K562 (cell line): Measurements from ENCODE around the gene BAG1. TPM values are rescaled to one million over a fixed set of nuclear protein-coding genes. Genes with fewer than 3 reads are reported as not detected.

Experiments used
- ATAC-seq: fragments of 200-7000 bp; cut with Tn5 transposase; 3 replicates; pipeline ENCODE4 v1.9.1; 2020; ENCODE audit warnings: moderate library complexity
- BruUV-seq: library from RNA; stranded (reverse); fragments of 400-500 nt; replicated peaks from 2 replicates; lab custom pipeline; 2021; lab: Mats Ljungman, UMichigan
- CTCF ChIA-PET: fragments of 300-600 bp; formaldehyde crosslinking; extraction: SDS; loops from one replicate; lab custom pipeline; 2021; ENCODE audit warnings: low intra/inter-chr PET ratio; lab: Yijun Ruan, JAX
- POLR2A ChIA-PET: fragments of 300-600, 350-650 bp; sonication (Branson Sonifier 250); formaldehyde crosslinking; extraction: SDS; loops from one replicate; lab custom pipeline; 2021; ENCODE audit warnings: antibody characterized with exemption, inconsistent platforms; lab: Yijun Ruan, JAX
- DNase-seq, 4 experiments: peaks; one replicate each; pipeline versions ENCODE4 v3.0.0 to v3.0.0-alpha.2; 2011 to 2018; ENCODE audit warnings: low spot score in 3 of 4, mixed read lengths in 3 of 4; ENCODE audit errors: extremely low read depth in 1 of 4
- FAIRE-seq: peaks from 2 replicates; lab custom pipeline; 2011; peaks lifted over from hg19 to GRCh38; lab: Jason Lieb, UNC
- H2AFZ ChIP-seq: 2 replicates; pipeline ENCODE4 v1.6.0; 2011; ENCODE audit warnings: low read depth, low read length, control low read depth, inconsistent platforms
- H3K27ac ChIP-seq: fragments of 200-600 bp; 3 replicates; pipeline ENCODE4 v1.8.0; 2011; ENCODE audit warnings: low read depth, mild to moderate bottlenecking, control low read depth, inconsistent platforms, low read length, moderate library complexity, mixed read lengths; ENCODE audit errors: extremely low read depth
- H3K27me3 ChIP-seq, 2 experiments: fragments of 300-600 bp in 1 of 2; 2 replicates in 1 of 2; 3 replicates in 1 of 2; pipeline versions ENCODE4 v1.6.0 to v1.8.0; 2011; ENCODE audit warnings: inconsistent platforms in 2 of 2, low read length in 2 of 2, mild to moderate bottlenecking in 1 of 2, mixed read lengths in 1 of 2, moderate library complexity in 1 of 2; ENCODE audit not compliant: control insufficient read depth in 2 of 2, insufficient read depth in 2 of 2
- H3K36me3 ChIP-seq: fragments of 300-600 bp; 3 replicates; pipeline ENCODE4 v1.8.0; 2011; ENCODE audit warnings: mild to moderate bottlenecking, low read length, inconsistent platforms; ENCODE audit not compliant: control insufficient read depth, insufficient read depth
- H3K4me1 ChIP-seq, 2 experiments: fragments of 200-600 bp in 1 of 2; replicated peaks in 1 of 2; 2 replicates in 1 of 2; 3 replicates in 1 of 2; pipeline versions ENCODE4 v1.5.1 to v1.8.0; 2011; ENCODE audit warnings: inconsistent platforms in 2 of 2, low read length in 2 of 2, mild to moderate bottlenecking in 1 of 2, mixed read lengths in 1 of 2, moderate library complexity in 1 of 2; ENCODE audit not compliant: control insufficient read depth in 2 of 2, insufficient read depth in 2 of 2
- H3K4me2 ChIP-seq: 2 replicates; pipeline ENCODE4 v1.6.1; 2011; ENCODE audit warnings: low read length, control low read depth, inconsistent platforms, mixed read lengths; ENCODE audit not compliant: insufficient read depth
- H3K4me3 ChIP-seq: fragments of 200-600 bp; sonication (generic), shearing (Covaris generic); 2 replicates; pipeline ENCODE4 v1.5.1; 2016; ENCODE audit warnings: control low read depth, inconsistent platforms
- H3K79me2 ChIP-seq: fragments of 200-600 bp; 3 replicates; pipeline ENCODE4 v1.8.0; 2011; ENCODE audit warnings: low read length, inconsistent platforms; ENCODE audit not compliant: control insufficient read depth, insufficient read depth
- H3K9ac ChIP-seq, 2 experiments: 2 replicates each; pipeline versions ENCODE4 v1.6.0 to v1.6.1; 2011; ENCODE audit warnings: low read depth in 2 of 2, low read length in 2 of 2, control low read depth in 1 of 2, inconsistent platforms in 1 of 2, mild to moderate bottlenecking in 1 of 2, mixed read lengths in 1 of 2; ENCODE audit not compliant: insufficient read depth in 1 of 2
- H3K9me1 ChIP-seq: one replicate; pipeline ENCODE4 v1.6.0; 2011; ENCODE audit warnings: inconsistent platforms, mild to moderate bottlenecking, low read length, moderate library complexity; ENCODE audit not compliant: control insufficient read depth, insufficient read depth
- H3K9me3 ChIP-seq: replicated peaks from 2 replicates; pipeline ENCODE4 v1.5.1; 2011; ENCODE audit warnings: low read depth, low read length, inconsistent platforms; ENCODE audit not compliant: control insufficient read depth, insufficient read depth
- H4K20me1 ChIP-seq: replicated peaks from 2 replicates; pipeline ENCODE4 v1.6.1; 2011; ENCODE audit warnings: low read length, inconsistent platforms, mixed read lengths; ENCODE audit not compliant: control insufficient read depth, insufficient read depth
- POLR2H ChIP-seq: IDR thresholded peaks from 2 replicates; pipeline ENCODE4 v1.6.1; 2016; ENCODE audit warnings: missing genetic modification characterization, low read depth, mild to moderate bottlenecking, control low read depth, missing compliant biosample characterization, moderate library complexity
- RAD21 ChIP-seq, 2 experiments: fragments of 250-450 bp in 1 of 2; fragments of 450-650 bp in 1 of 2; sonication (Bioruptor Pico) in 1 of 2; formaldehyde crosslinking in 1 of 2; IDR thresholded peaks in 1 of 2; conservative IDR thresholded peaks in 1 of 2; 2 replicates each; pipeline versions ENCODE4 v1.4.0 to v1.8.0; 2020 to 2022; ENCODE audit warnings: mild to moderate bottlenecking in 2 of 2, moderate library complexity in 1 of 2
- ZNF316 ChIP-seq: fragments of 450-650 bp; IDR thresholded peaks from 2 replicates; pipeline ENCODE4 v1.6.1; 2016
- WGBS: fragments of 100-300 bp; shearing (Covaris generic); methylation state at CpG from one replicate; pipeline ENCODE4 v1.1.6; 2016; ENCODE audit warnings: low coverage, mixed read lengths; ENCODE audit not compliant: insufficient coverage; ENCODE audit errors: missing lambda C conversion rate; 5-methylcytosine and 5-hydroxymethylcytosine counted together
- in situ Hi-C: fragments of 300-500 bp; cut with MboI; formaldehyde crosslinking; loops from 4 replicates; pipeline ENCODE4 v1.15.0; 2018; ENCODE audit warnings: inconsistent platforms, mixed read lengths
- intact Hi-C: fragments of 100-400 bp; cut with micrococcal nuclease; formaldehyde crosslinking; loops from 2 replicates; pipeline ENCODE4 v1.14.2; 2022
- polyA plus RNA-seq, 8 experiments: library from polyadenylated mRNA; depleted of rRNA in 4 of 8; stranded (reverse) in 5 of 8; unstranded in 3 of 8; fragments of >200 nt; fragmentation: Nextera tagmentation in 2 of 8; fragmentation: Illumina TruSeq in 1 of 8; extraction: Ambion mirVana in 2 of 8; extraction: Trizol in 1 of 8; gene quantifications; 2 replicates each; pipeline versions ENCODE4 v1.2.1 to v1.2.3, GENCODE V29; 2011 to 2014; ENCODE audit warnings: inconsistent platforms in 1 of 8, missing spikeins in 1 of 8
- total RNA-seq, 7 experiments: library from RNA; depleted of rRNA in 6 of 7; stranded (reverse); fragments of >200 nt in 6 of 7; fragmentation: Illumina TruSeq in 2 of 7; extraction: Trizol in 2 of 7; gene quantifications; 2 replicates each; pipeline versions ENCODE4 v1.2.1 to v1.2.3, GENCODE V29; 2011 to 2021; ENCODE audit warnings: low replicate concordance in 1 of 7

The BAG1 gene
- total and polyA plus RNA-seq, 9 of the 15 experiments (the other 6 are each of a cell fraction or from before 2014, with no cell fraction given) = 9.7 to 106 (median 56.9) TPM

- TF ChIP-seq ZNF316 (no peak), POLR2H (tag) (no peak)
Measured at GRCh38 chr9:33288828-33289483, 24.4 kb upstream of the BAG1 start (continued).

GRCh38 chr9:33288235-33288634 is 23.7 kb upstream of the BAG1 start:
- POLR2A ChIA-PET = interaction anchor here (0.5 kb wide), 1 partner anchor 24 kb away, joined by 3 read pairs; the partner anchor contains the start of genes BAG1 and CHMP5
- in situ Hi-C loops = no loop called here

More at GRCh38 chr9:33288235-33288634, 23.7 kb upstream of the BAG1 start:
- no peak overlapping the region for H3K27ac ChIP-seq
- no peaks in the 10 kb centered on the region for H3K9me3 ChIP-seq
- H2AFZ ChIP-seq = no peak overlapping the region
- H3K9me1 ChIP-seq = no peaks in the 10 kb centered on the region
- H4K20me1 ChIP-seq = 0 out of 2 replicates have a peak, but pooled peaks cover 6% of the 10 kb centered on the region
- CTCF ChIA-PET = interaction anchor here (0.8 kb wide), 1 partner anchor 165 kb away, joined by 3 read pairs; no protein-coding TSS in a partner anchor
- intact Hi-C loops = loop anchor here (10.0 kb wide), 1 partner anchor 167 kb away; no protein-coding TSS in a partner anchor
- no peak for FAIRE-seq
- no TSS peak for BruUV-seq
- WGBS = no CpG with 5 or more reads among the region's 4 CpGs
- no peak for TF ChIP-seq RAD21 (CRISPR knock-in tag; conservative IDR thresholded peaks at IDR 0.05 in 1 of 2, IDR thresholded peaks at IDR 0.05 in 1 of 2)
- peaks cover 30% of the 10 kb centered on the region for H3K79me2 ChIP-seq
- peaks cover 16% of the 10 kb centered on the region for H3K36me3 ChIP-seq
- peaks cover 10 to 21% of the 10 kb centered on the region in 2 experiments; a peak in 4 of 5 replicates for H3K4me1 ChIP-seq
- H3K4me2 ChIP-seq = no peak overlapping the region
- ATAC-seq = no peak
- no peak overlapping the region for H3K4me3 ChIP-seq
- no peak overlapping the region for H3K9ac ChIP-seq
- no peak for DNase-seq
- no peaks in the 10 kb centered on the region for H3K27me3 ChIP-seq
